Stomach (tissue), 4 donors: ENCODE results near the gene IQSEC1.

ENCODE experiments used
- EP300 ChIP-seq: sonication (generic); formaldehyde crosslinking; IDR thresholded peaks from one replicate; pipeline ENCODE4 v1.6.1; 2017; ENCODE audit warnings: antibody characterized with exemption
- POLR2A ChIP-seq, 4 donors: fragments of 450-650 bp; IDR thresholded peaks; one replicate each; pipeline ENCODE4 v1.6.1; 2016; ENCODE audit warnings: antibody characterized with exemption in 4 of 4, control low read depth in 2 of 4, mild to moderate bottlenecking in 1 of 4, moderate library complexity in 1 of 4

DNA sequence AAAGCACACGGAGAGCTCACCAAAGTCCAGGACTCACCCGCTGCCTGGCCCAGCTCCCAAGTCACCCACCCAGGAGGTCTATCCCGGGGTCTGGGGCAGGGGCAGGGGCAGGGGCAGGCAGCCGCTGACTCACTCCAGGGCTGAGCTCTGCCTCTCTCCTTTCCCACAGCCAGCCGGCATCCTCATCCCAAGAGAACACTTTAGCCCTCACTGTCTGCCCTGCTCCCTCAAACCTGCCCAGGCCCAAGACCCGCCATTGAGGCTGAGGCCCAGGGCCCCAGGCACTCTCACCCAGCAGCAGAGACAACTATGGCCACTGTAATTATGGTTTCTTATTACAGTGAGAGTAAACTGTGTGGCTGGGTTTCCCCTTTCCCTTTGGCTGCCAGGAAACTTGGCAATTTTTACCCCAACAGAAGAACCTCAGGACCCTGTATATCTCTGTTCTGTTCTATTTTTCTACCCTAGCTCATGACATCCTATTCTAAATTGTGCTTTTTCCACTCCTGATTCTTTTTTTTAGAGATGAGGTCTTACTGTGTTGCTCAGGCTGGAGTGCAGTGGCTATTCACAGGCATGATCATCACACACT lies 53.0 kb downstream of the IQSEC1 start:
- no peak for TF ChIP-seq POLR2A (IDR thresholded peaks at IDR 0.05)
- TF ChIP-seq EP300: no peak
